ENCODE results near the gene PRELP.
"Not testable (repeated sequence)": the region's sequence is repeated elsewhere in the genome, so short reads cannot be mapped to it uniquely, and the experiment has no call there.

The PRELP gene

DNA sequence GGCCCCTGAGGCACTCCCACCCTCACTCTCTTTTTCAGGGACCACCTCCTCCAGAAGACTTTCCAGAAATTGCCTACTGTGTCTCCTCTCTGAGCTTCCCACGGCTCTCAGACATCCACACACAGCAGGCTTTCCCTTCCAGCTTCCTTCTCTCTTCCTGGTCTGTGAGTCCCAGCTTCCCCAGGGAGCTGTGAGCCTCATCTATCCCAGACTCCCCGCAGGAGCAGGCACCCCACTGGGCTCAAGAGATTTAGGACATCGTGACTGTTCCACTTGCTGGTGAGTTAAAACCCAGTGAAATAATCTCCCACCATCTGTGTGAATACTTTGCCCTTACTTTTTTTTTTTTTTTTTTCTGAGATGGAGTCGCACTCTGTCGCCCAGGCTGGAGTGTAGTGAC lies 22.0 kb upstream of the PRELP start:
- DNase-seq (ENCODE audit: low spot score), result no peak

DNA sequence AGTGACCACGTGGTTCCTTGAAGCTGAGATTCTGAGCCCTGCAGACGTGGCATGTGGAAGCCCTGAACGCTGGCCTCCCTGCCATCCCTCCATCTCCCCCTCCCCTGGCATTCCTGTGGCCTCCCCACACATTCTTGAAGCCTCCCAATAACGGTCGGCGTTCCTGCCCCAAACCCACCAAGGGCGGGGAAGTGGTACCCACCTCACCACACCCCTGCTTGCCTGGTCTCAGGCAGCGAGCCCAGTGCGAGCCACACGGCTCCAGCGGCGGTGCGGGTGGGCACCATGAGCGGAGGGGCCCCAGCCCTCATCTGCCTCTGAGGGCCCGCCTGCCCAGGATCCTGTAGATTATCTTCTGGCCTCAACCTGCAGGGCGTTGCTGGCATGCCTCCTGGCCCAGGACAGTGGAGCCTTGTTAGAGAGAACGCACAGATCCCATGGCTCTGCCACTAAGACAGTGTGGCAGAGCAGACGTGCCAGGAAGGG lies 20.6 kb upstream of the PRELP start:
- no peak for DNase-seq (ENCODE audit: low spot score)

DNA sequence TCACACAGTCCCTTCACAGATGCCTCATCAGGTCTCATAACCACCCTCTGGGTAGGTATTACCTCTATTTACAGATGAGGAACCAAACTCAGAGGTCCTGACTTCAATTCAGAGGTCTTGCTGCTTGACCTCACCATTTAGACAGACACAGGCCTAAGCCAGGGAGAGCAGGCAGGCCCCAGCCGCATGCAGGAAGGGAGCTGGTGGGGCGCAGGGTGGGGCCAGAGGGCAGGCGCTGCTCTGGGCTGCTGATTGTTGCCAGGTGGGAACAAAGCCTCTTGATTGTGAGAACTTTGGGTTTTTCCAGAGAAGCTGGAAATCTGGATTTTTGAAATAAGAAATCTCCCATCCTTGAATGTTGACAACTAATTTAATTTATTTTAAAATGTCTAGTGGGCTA lies 19.9 kb upstream of the PRELP start:
- no peak for DNase-seq (ENCODE audit: low spot score)

DNA sequence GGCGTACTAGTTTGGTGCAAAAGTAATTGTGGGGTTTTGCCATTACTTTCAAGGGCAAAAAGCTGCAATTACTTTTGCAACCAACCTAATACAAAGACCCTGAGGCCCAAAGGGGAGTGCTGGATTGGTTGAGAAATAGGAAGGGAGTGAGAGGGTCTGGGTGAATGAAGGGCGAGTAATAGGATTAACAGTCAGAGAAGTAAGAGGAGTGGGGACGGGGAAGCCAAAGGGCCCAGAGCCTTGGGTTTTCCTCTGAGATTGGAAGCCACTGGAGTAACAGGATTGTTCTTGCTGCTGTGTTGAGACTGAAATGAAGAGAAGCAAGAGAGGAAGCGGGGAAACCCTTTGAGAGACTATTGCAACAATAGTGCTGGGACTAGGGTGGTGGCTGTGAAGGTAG lies 19.0 kb upstream of the PRELP start:
- no peak for DNase-seq (ENCODE audit: low spot score)

DNA sequence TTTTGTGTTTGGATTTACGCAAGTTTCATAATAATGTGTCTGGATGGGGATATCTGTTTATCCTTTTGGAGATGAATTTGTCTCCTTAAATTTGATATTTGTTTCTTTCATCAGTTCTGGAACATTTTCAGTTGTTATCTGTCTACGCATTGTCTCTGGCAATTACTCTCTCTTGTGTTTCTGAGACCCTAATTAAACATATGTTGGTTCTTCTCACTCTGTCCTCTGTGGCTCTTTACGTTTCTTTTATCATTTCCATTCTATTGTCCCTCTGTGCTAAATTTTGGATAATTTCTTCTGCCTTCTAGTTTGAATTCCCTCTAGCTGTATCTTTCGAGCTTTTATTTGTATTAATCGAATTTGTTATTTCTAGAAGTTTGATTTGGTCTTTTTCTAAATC lies 17.5 kb upstream of the PRELP start:
- DNase-seq (ENCODE audit: low spot score), result no peak

DNA sequence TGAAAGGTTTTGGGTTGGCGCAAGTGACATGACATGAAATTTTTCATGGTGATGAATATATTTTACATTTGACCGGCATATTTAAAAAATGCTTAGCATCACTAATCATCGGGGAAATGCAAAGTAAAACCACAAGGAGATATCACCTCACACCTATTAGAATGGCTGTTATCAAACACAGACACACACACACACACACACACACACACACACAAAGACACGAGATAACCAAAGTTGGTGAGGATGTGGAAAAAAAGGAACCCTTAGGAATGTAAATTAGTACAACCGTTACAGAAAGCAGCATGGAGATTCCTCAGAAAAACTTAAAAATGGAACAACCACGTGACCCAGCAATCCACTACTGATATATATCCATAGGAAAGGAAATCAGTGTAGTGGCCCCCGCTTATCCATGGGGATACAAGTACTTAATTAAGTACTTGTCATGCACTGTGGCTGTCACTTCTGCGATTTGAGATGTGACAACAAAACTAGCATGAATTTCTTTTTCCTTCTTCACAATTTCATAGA lies 15.9 kb upstream of the PRELP start:
- DNase-seq (ENCODE audit: low spot score), result no peak

DNA sequence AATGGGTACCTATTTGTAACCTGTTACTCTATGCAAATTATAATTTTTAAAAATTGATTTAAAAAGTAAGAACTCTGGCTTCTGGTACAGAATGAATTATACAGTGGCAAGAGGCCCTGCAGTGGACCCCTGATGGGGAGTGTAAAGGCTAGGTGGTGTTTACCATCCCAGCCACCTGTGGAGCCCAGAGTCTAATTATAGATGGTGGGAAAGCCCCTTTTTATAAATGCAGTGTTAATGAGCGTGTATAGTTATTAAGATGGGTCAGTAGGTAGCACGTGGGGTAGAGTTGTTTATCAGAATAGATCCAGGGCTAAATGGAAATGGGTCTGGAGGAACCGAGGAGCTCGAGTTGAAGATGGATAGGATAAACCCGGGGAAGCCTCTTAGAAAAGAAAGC lies 13.9 kb upstream of the PRELP start:
- DNase-seq (ENCODE audit: low spot score), result no peak

DNA sequence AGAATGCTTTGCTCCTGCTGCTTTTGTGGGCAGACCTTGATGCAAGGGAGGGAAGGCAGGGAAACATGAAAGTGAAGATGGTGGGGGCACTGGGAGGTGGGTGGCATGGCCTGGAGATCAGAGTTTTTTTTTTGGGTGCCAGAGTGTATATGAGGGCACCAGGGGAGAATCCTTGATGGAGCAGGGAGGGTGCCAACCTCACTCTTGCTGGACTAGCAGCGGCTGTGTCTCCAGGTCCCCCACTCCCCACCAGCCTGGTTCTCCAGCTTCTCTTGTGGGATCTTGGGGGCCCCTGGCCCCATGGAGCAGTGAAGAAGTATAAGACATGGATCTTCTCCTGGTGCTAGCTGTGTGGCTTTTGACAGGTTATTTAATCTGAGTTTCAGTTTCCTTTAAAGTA lies 13.5 kb upstream of the PRELP start:
- DNase-seq (ENCODE audit: low spot score), result no peak

DNA sequence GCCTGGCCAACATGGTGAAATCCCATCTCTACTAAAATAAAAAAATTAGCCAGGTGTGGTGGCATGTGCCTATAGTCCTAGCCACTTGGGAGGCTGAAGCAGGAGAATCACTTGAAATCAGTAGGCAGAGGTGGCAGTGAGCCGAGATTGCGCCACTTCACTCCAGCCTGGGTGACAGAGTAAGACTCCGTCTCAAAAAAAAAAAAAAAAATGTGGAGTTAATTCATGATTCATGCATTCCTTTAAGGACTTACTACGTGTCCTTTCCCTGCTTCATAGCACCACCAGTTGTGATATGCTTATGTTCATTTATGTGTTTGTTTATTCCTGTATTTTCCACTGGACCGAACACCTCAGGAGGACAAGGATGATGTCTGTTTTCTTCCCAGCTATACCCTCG lies 12.7 kb upstream of the PRELP start:
- no peak for DNase-seq (ENCODE audit: low spot score)

DNA sequence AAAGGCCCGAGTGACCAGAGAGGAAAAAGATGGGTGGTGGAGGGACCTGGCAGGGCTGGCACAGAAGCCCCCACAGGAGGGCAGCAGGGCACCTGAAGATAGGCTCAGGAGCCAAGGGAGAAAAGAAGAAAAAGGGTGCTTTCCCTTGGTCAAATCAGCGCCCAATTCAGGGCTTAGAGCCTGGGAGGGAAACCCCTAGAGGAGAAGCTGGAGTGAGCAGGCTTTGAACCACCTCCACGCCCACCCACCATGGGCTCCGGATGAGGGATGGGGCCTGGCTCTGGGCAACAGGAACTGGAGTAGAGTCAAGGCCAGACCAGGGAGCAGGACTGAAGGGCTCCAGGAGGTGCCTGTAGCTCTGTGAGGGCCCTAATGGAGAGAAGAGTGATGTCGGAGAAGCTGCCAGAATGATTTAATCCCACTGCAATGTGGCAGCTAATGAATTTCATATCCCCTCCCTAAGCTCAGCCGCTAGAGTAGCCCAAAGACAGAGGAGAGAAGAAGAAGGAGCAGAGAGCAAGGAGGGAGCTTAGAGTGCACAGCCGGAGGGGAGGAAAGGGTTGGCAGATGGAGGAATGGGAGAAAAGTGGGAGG lies 12.0 kb upstream of the PRELP start:
- DNase-seq (ENCODE audit: low spot score), result no peak

DNA sequence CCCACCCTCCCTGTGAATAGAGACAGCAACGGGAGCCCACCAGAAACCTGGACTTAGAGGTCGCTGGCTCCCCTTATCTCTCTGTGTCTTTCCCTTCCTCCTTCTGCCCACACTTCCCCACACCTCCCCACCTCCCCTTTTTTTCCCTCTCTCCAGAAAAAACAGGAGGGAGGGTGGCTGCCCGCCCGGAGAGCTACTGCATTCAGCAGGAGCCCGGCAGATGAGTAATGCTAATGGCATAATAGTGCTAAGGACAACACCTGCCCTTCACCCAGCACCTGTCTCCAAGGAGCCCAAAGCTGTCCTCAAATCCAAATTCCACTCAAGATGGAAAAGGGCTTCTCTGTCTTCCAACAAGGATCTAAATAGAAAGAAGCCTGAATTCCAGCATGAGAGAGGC lies 11.4 kb upstream of the PRELP start:
- DNase-seq (ENCODE audit: low spot score), result no peak

DNA sequence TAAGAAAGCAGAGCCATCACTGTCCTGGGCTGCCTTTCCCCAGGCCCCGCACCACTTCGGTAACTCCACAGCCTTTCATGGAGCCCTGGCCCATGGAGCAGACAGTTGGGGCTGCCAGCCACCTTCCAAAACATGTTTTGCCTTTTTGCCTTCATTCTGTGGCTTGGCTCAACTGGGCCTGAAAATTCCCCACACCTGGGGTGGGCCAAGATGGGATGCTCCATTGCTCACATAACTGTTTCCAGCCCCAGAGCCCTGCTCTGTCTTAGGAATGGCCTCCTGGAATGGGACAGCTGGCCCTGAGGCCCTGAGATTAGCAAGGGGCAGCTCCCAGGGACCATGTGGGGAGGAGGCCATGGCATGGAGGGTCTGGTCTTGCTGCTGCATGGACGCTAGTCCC lies 10.9 kb upstream of the PRELP start:
- no peak for DNase-seq (ENCODE audit: low spot score)

DNA sequence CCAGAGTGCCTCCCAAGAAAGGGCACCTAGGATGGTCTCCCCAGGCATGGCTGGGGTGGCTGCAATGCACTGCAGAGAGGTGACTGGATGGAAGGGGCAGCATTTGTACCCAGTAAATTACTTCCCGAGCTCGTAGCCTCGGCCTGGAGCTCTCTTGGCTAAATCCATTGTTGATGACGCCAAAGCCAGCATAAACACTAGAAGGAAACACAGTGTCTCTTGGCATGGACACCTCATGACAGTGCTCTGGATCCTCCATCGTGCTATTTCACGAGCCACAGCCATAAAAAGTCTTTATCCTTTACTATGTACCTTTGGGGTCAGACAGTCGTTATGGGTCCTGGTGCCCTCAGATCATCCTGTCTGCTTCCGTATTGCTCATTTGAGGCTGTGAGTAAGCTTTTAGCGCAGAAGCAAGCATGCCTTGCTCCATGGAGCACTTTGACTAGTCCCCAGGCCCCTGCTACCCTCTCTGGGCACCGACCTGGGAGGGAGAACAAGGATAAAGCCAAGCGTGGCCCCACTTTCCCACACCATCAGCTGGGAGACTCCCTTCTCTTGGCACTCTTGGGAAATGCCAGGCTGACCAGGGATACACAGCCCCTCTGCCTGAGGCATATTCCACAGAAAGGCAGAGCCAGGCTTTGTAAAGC lies 10.3 kb upstream of the PRELP start:
- no peak for DNase-seq (ENCODE audit: low spot score)

DNA sequence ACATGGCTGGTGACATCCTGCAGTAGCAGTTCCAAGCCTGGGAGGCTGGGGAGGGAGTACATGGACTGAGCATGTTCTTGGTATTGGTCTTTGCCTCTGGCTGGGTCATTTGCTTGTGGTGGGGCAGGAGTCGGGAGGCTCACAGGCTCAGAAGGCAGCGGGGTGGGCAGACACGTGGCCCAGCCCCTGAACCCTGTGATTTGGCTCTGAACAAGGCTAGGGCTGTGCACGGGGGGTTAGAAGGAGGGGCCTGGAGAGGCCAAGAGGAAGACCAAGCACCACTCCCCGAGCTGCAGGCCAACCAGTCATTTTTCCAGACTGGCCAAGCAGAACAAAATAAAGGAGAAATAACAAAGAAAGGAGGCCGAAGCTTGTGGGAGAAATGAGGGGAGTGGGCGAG lies 9.7 kb upstream of the PRELP start:
- DNase-seq (ENCODE audit: low spot score), result no peak

DNA sequence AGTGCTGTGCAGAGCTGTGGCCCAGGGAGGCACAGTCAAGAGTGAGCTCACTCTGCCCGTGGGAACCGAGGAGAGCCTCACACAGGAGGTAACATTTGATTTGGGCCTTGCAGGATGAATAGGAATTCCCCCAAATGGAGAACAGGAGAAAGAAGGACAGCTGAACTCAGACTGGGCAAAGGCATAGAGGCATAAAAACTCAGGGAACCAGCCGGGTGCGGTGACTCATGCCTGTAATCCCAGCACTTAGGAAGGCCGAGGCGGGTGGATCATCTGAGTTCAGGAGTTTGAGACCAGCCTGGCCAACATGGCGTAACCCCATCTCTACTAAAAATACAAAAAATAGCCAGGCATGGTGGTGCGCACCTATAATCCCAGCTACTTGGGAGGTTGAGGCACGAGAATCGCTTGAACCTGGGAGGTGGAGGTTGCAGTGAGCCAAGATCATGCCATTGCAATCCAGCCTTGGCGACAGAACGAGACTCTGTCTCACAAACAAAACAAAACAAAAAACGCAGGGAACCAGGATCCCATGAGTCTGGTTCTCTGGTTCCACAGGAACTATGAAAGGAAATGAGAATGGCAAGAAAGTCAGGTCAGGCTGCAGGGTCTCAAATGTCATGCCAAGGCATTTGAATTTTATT lies 8.6 kb upstream of the PRELP start:
- not testable (repeated sequence) for DNase-seq (ENCODE audit: low spot score)

DNA sequence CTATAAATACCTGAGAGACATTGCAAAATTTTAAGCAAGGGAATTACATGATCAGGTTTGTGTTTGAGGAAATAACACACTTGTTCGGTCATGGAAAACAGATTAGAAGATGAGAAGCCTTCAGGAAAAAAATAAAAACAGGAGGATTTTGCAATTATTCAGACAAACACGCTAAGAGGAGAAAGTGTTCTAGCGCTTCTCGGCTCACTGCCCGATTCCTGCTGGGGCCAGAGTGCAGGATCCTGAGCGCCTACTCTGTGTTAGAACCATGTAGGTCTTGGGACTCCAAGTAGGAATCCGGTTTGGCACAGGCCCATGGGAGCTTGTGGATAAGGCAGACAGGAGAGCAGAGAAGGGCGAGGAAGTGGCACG lies 8.1 kb upstream of the PRELP start:
- DNase-seq (ENCODE audit: low spot score), result no peak

DNA sequence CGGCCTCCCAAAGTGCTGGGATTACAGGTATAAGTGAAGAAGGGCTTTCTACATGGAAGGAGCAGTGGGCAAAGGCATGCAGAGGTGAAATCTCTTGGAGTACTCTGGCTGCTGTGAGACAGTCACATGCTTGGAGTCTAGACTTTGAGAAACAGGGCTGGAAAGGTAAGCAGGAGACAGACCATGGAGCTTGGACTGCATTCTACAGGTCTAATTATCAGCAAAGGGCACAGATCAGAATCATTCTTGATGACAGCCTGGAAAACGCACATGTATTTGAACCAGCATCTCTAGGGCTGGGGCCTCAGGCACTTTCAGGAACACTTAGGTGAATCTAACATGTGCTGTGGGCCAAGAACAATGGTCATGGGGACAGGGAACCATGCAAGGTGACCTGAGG lies 7.3 kb upstream of the PRELP start:
- DNase-seq (ENCODE audit: low spot score), result no peak

DNA sequence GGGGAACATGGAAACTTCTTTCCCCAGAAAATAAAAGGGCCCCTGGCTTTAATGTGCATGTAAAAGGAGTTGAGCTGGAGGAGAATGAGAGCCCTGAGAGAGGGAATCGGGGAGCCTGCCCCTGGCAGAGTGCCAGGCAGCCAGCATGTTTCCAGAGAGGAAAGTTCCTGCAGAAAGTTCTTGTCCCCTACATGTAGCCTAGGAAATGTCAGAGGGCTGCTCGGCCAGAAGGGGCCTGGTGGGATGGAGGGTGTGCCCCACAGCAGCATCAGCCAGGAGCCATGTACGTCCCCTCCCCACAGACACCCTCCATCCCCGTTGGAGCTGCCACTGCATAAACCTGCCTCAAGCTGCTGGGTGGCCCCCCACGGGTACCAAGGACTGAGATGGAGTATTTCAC lies 5.4 kb upstream of the PRELP start:
- no peak for DNase-seq (ENCODE audit: low spot score)

DNA sequence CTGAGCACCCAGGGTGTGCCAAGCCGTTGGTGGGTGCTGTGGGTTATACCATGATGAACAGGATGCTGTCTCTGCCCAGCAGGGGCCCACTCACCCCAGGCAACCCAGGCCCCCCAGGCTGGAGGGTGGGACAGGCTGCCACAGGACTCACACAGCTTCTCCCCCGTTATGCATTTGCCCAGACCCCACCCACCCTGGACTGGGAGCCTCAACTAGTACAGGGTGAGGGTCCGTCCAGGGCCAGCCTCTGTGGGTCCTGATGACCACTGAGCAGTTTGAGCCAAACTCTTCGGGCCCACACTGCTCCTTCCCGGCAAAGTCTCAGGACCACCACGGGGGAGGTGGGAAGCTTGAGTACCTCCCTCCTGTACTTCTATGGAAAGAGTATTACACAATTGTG lies 3.8 kb upstream of the PRELP start:
- no peak for DNase-seq (ENCODE audit: low spot score)

DNA sequence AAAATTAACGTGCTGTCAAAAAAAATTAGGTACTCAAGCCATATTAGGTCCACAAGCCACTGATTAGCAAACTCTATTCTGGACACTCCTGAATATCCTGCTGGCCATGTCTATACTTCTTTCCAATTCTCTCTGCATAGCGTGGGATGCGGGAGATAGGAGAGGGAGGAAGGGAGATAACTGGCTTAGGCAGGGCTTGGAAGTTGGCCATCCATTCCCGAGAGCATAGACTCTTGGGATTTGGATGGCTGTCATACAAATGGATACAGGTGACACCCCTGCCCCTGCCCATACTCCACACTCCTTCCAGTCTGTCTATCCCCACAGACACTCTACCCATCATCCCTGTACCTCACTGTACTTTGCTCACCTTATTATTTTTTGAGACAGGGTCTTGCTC lies 2.3 kb upstream of the PRELP start:
- no peak for DNase-seq (ENCODE audit: low spot score)

DNA sequence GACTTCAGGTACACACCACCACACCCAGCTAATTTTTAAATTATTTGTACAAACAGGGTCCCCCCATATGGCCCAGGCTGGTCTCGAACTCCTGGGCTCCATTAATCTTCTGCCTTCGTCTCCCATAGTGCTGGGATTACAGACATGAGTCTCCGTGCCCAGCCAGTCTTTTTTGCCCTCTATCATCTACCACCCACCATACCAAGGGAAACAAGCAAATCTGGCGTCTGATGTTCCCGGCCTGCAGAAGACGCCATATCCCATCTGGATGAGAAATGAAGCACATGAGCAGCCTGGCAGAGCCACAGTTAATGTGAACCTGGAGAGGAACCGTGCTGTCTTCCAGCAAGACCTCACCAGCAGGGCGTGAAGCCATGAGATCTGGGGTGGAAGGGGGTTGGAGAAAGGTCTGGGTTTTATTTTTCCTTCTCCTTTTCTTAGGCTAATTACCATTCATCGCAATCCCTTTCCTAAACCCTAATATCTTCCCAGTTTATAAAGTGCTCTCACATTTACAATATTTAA lies 1.8 kb upstream of the PRELP start:
- DNase-seq (ENCODE audit: low spot score), result no peak

DNA sequence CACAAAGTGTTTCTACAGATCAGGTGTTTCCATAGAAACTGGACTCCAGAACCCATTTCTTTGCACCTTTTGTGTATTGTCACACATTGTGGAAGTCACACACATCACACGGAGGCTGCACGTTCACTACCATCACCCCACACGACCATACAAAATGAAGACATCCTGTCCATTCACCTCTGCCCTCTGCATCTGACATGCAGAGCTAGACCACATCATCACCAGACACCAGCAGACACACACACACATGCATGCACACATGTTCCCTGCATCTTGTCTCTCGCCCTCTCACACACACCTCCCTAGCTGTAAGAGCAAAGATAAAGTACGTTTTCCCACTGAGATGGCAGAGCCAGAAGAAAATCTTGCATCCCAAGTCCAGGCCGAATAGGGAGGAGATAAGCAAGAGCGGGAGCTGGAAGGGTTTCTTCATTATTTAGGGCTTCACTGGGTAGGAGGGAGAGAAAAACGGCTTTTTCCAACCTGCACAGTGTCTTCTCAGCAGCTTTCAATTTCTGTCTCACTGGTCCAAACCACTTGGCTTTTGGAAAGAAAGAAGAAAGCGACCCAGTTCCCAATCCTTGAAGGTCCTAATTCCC lies 709 bp downstream of the PRELP start:
- DNase-seq (ENCODE audit: low spot score), result no peak

DNA sequence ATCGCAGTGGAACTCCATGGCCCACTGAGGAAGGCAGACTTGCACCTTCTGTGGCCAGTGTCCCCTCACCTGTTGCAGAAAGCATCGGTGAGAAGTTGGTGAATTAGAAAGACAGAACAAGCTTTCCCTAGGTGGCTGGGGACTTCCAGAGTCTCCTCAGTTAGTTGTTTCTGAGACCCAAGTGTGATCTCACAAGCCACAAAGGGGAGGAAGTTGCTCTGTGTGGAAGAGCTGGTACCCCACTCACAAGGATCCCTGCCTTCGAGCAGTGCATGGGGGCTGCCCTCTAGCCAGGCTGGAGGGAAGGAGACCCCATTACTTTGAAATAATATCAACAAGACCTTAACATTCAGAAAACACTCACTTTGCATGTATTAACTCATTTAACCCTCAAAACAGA lies 2.1 kb downstream of the PRELP start:
- no peak for DNase-seq (ENCODE audit: low spot score)
